Testis (tissue), 2 donors: ENCODE data around the gene SFTPB.

Experiments used
- CTCF ChIP-seq, 3 experiments: fragments of 450-650 bp in 2 of 3; fragments of 200-600 bp in 1 of 3; sonication (generic) in 1 of 3; IDR thresholded peaks; one replicate each; pipeline ENCODE4 v1.5.1; 2016 to 2019; ENCODE audit warnings: antibody characterized with exemption in 3 of 3, mild to moderate bottlenecking in 2 of 3, moderate library complexity in 1 of 3
- POLR2A ChIP-seq: fragments of 450-650 bp; IDR thresholded peaks from one replicate; pipeline ENCODE4 v1.6.1; 2017; ENCODE audit warnings: antibody characterized with exemption, mild to moderate bottlenecking, moderate library complexity

GRCh38 chr2:85644909-85645308 lies 23.1 kb downstream of the SFTPB start:
- TF ChIP-seq CTCF (IDR thresholded peaks at IDR 0.05) (no peak), POLR2A (no peak)
